Mesothelial cell of epicardium (in vitro differentiated cells): ENCODE measurements around the gene COL4A2. TPM values are rescaled to one million over a fixed set of nuclear protein-coding genes. Genes with fewer than 3 reads are reported as not detected.
A peak's percentile ranks its signal among the peaks of the same experiment; 100 is the strongest.

ENCODE experiments used
- DNase-seq, 2 experiments: peaks; one replicate each; pipeline ENCODE4 v3.0.0; 2021; ENCODE audit warnings: low spot score in 2 of 2; ENCODE audit not compliant: unreplicated experiment in 2 of 2
- H3K27ac Mint-ChIP-seq: 2 replicates; pipeline ENCODE4 v1.8.0; 2021; ENCODE audit warnings: mixed read lengths
- H3K27me3 Mint-ChIP-seq: 2 replicates; pipeline ENCODE4 v1.8.0; 2021; ENCODE audit warnings: low read depth, mixed read lengths
- H3K36me3 Mint-ChIP-seq: 2 replicates; pipeline ENCODE4 v1.8.0; 2021; ENCODE audit warnings: mixed read lengths
- H3K4me1 Mint-ChIP-seq: 2 replicates; pipeline ENCODE4 v1.8.0; 2021; ENCODE audit warnings: mixed read lengths
- H3K4me3 Mint-ChIP-seq: 2 replicates; pipeline ENCODE4 v1.8.0; 2021; ENCODE audit warnings: mild to moderate bottlenecking, moderate library complexity, mixed read lengths
- H3K9me3 Mint-ChIP-seq: 2 replicates; pipeline ENCODE4 v1.8.0; 2021; ENCODE audit warnings: mixed read lengths
- CTCF ChIP-seq: fragments of 200-600 bp; sonication (generic); IDR thresholded peaks from one replicate; pipeline ENCODE4 v1.5.0; 2021; ENCODE audit warnings: antibody characterized with exemption; ENCODE audit not compliant: unreplicated experiment
- total RNA-seq: library from RNA; stranded (reverse); gene quantifications from 3 replicates; pipeline ENCODE4 v1.2.1, GENCODE V29; 2021

COL4A2 gene
- total RNA-seq, 1 donor from 2014 or later: 469 TPM

- Mint-ChIP-seq H3K4me1 (peaks cover 35% of the 10 kb centered on the region), H3K36me3 (peaks cover 25% of the 10 kb centered on the region), H3K4me3 (peak overlapping the region; percentile 47), H3K27ac (peak overlapping the region; percentile 99), H3K27me3 (no peaks in the 10 kb centered on the region), H3K9me3 (peaks cover 8% of the 10 kb centered on the region)
- peak in 1 of 2 experiments; percentile 60 for DNase-seq
- no peak for TF ChIP-seq CTCF
These were observed 80.5 kb downstream of the COL4A2 start for GRCh38 chr13:110387451-110388107.

GRCh38 chr13:110388108-110388943 lies 81.2 kb downstream of the COL4A2 start:
- peak; percentile 53 to 74 for DNase-seq

GRCh38 chr13:110390567-110390966 lies 83.5 kb downstream of the COL4A2 start:
- Mint-ChIP-seq H3K36me3 (peaks cover 21% of the 10 kb centered on the region), H3K9me3 (peaks cover 8% of the 10 kb centered on the region), H3K4me3 (no peak overlapping the region), H3K27ac (peak overlapping the region; percentile 79), H3K4me1 (peaks cover 54% of the 10 kb centered on the region), H3K27me3 (no peaks in the 10 kb centered on the region)
- DNase-seq: no peak
- no peak for TF ChIP-seq CTCF

More at GRCh38 chr13:110388108-110388943, 81.2 kb downstream of the COL4A2 start:
- no peak for TF ChIP-seq CTCF
- peak overlapping the region; percentile 47 for H3K4me3 Mint-ChIP-seq
- H3K9me3 Mint-ChIP-seq: peaks cover 8% of the 10 kb centered on the region
- H3K27me3 Mint-ChIP-seq: no peaks in the 10 kb centered on the region
- H3K27ac Mint-ChIP-seq: peak overlapping the region; percentile 99
- H3K4me1 Mint-ChIP-seq: peaks cover 40% of the 10 kb centered on the region
- H3K36me3 Mint-ChIP-seq: peaks cover 25% of the 10 kb centered on the region

GRCh38 chr13:110391273-110391672 lies 84.2 kb downstream of the COL4A2 start:
- no peak for TF ChIP-seq CTCF
- H3K4me1 Mint-ChIP-seq: peaks cover 58% of the 10 kb centered on the region
- peaks cover 21% of the 10 kb centered on the region for H3K36me3 Mint-ChIP-seq
- no peaks in the 10 kb centered on the region for H3K27me3 Mint-ChIP-seq
- H3K4me3 Mint-ChIP-seq: no peak overlapping the region
- H3K9me3 Mint-ChIP-seq: peaks cover 8% of the 10 kb centered on the region
- DNase-seq: no peak
- H3K27ac Mint-ChIP-seq: peak overlapping the region; percentile 88

- H3K27ac Mint-ChIP-seq: peak overlapping the region; percentile 88
- peaks cover 23% of the 10 kb centered on the region for H3K36me3 Mint-ChIP-seq
- no peak for DNase-seq
- no peak for TF ChIP-seq CTCF
- no peak overlapping the region for H3K4me3 Mint-ChIP-seq
- peaks cover 8% of the 10 kb centered on the region for H3K9me3 Mint-ChIP-seq
- H3K4me1 Mint-ChIP-seq: peaks cover 67% of the 10 kb centered on the region
- no peaks in the 10 kb centered on the region for H3K27me3 Mint-ChIP-seq
These were observed 85.6 kb downstream of the COL4A2 start for GRCh38 chr13:110392510-110393240.
